ENCODE results near the gene GRM5. TPM values are rescaled to one million over a fixed set of nuclear protein-coding genes. Genes with fewer than 3 reads are reported as not detected.
"Not testable (repeated sequence)": the region's sequence is repeated elsewhere in the genome, so short reads cannot be mapped to it uniquely, and the experiment has no call there.

Gene GRM5
- total RNA-seq, 4 donors from 2014 or later: not detected

- no peak for ATAC-seq
Measured at GRCh38 chr11:88478136-88478815, 587.5 kb downstream of the GRM5 start.

GRCh38 chr11:88475991-88476418 lies 589.8 kb downstream of the GRM5 start:
- TF ChIP-seq CTCF (IDR thresholded peaks at IDR 0.05) (no peak), POLR2AphosphoS5 (IDR thresholded peaks at IDR 0.05) (peak; percentile 56)
- peak; percentile 22 for ATAC-seq
- H3K27me3 ChIP-seq: no peaks in the 10 kb centered on the region
- no peak overlapping the region for H3K4me3 ChIP-seq
- no peaks in the 10 kb centered on the region for H3K36me3 ChIP-seq
- no peak overlapping the region for H3K27ac ChIP-seq
- 6 to 35% methylated on average over 1 of the region's 1 CpG for WGBS, 2 donors (ENCODE audit: low coverage in 1 of 2)
- peaks cover 0 to 16% (median 0%) of the 10 kb centered on the region in 3 donors for H3K4me1 ChIP-seq
- H3K9me3 ChIP-seq: no peaks in the 10 kb centered on the region

More at GRCh38 chr11:88478136-88478815, 587.5 kb downstream of the GRM5 start:
- peaks cover 0 to 16% (median 0%) of the 10 kb centered on the region in 3 donors for H3K4me1 ChIP-seq
- H3K27ac ChIP-seq: no peak overlapping the region
- H3K36me3 ChIP-seq: no peaks in the 10 kb centered on the region
- H3K9me3 ChIP-seq: no peaks in the 10 kb centered on the region
- 73 to 77% methylated on average over 4 of the region's 4 CpGs for WGBS, 2 donors (ENCODE audit: low coverage in 1 of 2)
- TF ChIP-seq EP300 (IDR thresholded peaks at IDR 0.05) (no peak), POLR2AphosphoS5 (IDR thresholded peaks at IDR 0.05) (no peak), POLR2A (IDR thresholded peaks at IDR 0.05) (no peak), CTCF (IDR thresholded peaks at IDR 0.05) (no peak)
- H3K27me3 ChIP-seq: no peaks in the 10 kb centered on the region
- no peak overlapping the region for H3K4me3 ChIP-seq

- H3K27ac ChIP-seq: no peak overlapping the region
- WGBS, 2 donors (ENCODE audit: low coverage in 1 of 2): 61 to 84% methylated on average over 2 of the region's 2 CpGs
- H3K4me3 ChIP-seq: no peak overlapping the region
- H3K9me3 ChIP-seq: no peaks in the 10 kb centered on the region
- ATAC-seq: no peak
- no peaks in the 10 kb centered on the region for H3K27me3 ChIP-seq
- no peaks in the 10 kb centered on the region for H3K36me3 ChIP-seq
- TF ChIP-seq POLR2A (IDR thresholded peaks at IDR 0.05): no peak
- peaks cover 0 to 8% (median 0%) of the 10 kb centered on the region in 3 donors for H3K4me1 ChIP-seq
Measured at GRCh38 chr11:88474655-88475054, 591.1 kb downstream of the GRM5 start.

GRCh38 chr11:88469561-88470225 lies 596.1 kb downstream of the GRM5 start:
- Histone ChIP-seq H3K4me1 (no peaks in the 10 kb centered on the region), H3K9me3 (no peaks in the 10 kb centered on the region), H3K27me3 (no peaks in the 10 kb centered on the region), H3K4me3 (no peak overlapping the region), H3K27ac (no peak overlapping the region), H3K36me3 (no peaks in the 10 kb centered on the region)
- no peak for TF ChIP-seq EP300 (IDR thresholded peaks at IDR 0.05)
- no peak for TF ChIP-seq POLR2AphosphoS5 (IDR thresholded peaks at IDR 0.05)
- TF ChIP-seq CTCF (IDR thresholded peaks at IDR 0.05): no peak
- TF ChIP-seq POLR2A (IDR thresholded peaks at IDR 0.05): no peak
- no peak for ATAC-seq
- WGBS, 2 donors (ENCODE audit: low coverage in 1 of 2): 57 to 78% methylated on average over 6 of the region's 6 CpGs

- ATAC-seq: no peak
- Histone ChIP-seq H3K9me3 (peaks cover 0 to 7% (median 0%) of the 10 kb centered on the region in 3 donors), H3K36me3 (no peaks in the 10 kb centered on the region), H3K27me3 (no peaks in the 10 kb centered on the region), H3K4me3 (no peak overlapping the region), H3K4me1 (no peaks in the 10 kb centered on the region), H3K27ac (no peak overlapping the region)
- 84 to 93% methylated on average over 2 to 4 of the region's 4 CpGs for WGBS, 2 donors (ENCODE audit: low coverage in 1 of 2)
- TF ChIP-seq POLR2AphosphoS5 (IDR thresholded peaks at IDR 0.05) (no peak), CTCF (IDR thresholded peaks at IDR 0.05) (no peak), POLR2A (IDR thresholded peaks at IDR 0.05) (no peak), EP300 (IDR thresholded peaks at IDR 0.05) (no peak)
Measured at GRCh38 chr11:88464528-88464927, 601.3 kb downstream of the GRM5 start.

- H3K27ac ChIP-seq, H3K9me3 ChIP-seq, H3K4me3 ChIP-seq, ATAC-seq, H3K4me1 ChIP-seq, H3K27me3 ChIP-seq, H3K36me3 ChIP-seq: not testable (repeated sequence)
- WGBS, 2 donors (ENCODE audit: low coverage in 1 of 2): 60% methylated on average over 2 of the region's 6 CpGs; no CpG with 5 or more reads in 1 of the 2 donors
Measured at GRCh38 chr11:88463301-88463700, 602.5 kb downstream of the GRM5 start.

- not testable (repeated sequence) for H3K9me3 ChIP-seq, ATAC-seq, H3K36me3 ChIP-seq, H3K27ac ChIP-seq, H3K4me1 ChIP-seq, H3K4me3 ChIP-seq, H3K27me3 ChIP-seq
- WGBS, 2 donors (ENCODE audit: low coverage in 1 of 2): 79 to 86% methylated on average over 4 of the region's 4 CpGs
Measured at GRCh38 chr11:88458047-88458446, 607.7 kb downstream of the GRM5 start.
